H9 (cell line): ENCODE results near the gene IGSF9. TPM values are rescaled to one million over a fixed set of nuclear protein-coding genes. Genes with fewer than 3 reads are reported as not detected.

Source experiments
- DNase-seq: peaks from one replicate; pipeline ENCODE4 v3.0.0-alpha.2; 2017
- H2AFZ ChIP-seq: one replicate; pipeline ENCODE4 v1.6.1; 2013; ENCODE audit warnings: mild to moderate bottlenecking, low read length, control low read depth, moderate library complexity
- H2AK5ac ChIP-seq: 2 replicates; pipeline ENCODE4 v1.6.1; 2013; ENCODE audit warnings: low read length, control low read depth, mixed read lengths; ENCODE audit not compliant: insufficient read length
- H2BK120ac ChIP-seq: one replicate; pipeline ENCODE4 v1.6.1; 2013; ENCODE audit warnings: low read depth, mild to moderate bottlenecking, low read length, control low read depth, inconsistent platforms; ENCODE audit not compliant: poor library complexity, severe bottlenecking
- H2BK12ac ChIP-seq: 2 replicates; pipeline ENCODE4 v1.6.1; 2013; ENCODE audit warnings: low read length, control low read depth, mixed read lengths, low read depth; ENCODE audit not compliant: insufficient read length
- H2BK15ac ChIP-seq: 2 replicates; pipeline ENCODE4 v1.6.1; 2013; ENCODE audit warnings: low read depth, low read length, control low read depth
- H2BK20ac ChIP-seq: one replicate; pipeline ENCODE4 v1.6.1; 2013; ENCODE audit warnings: low read depth, mild to moderate bottlenecking, low read length, control low read depth, inconsistent platforms; ENCODE audit not compliant: poor library complexity, severe bottlenecking
- H2BK5ac ChIP-seq: 2 replicates; pipeline ENCODE4 v1.6.1; 2013; ENCODE audit warnings: low read length, control low read depth, mixed read lengths; ENCODE audit not compliant: insufficient read length
- H3K14ac ChIP-seq: 2 replicates; pipeline ENCODE4 v1.6.1; 2013; ENCODE audit warnings: low read length, control low read depth; ENCODE audit not compliant: insufficient read depth
- H3K18ac ChIP-seq: 2 replicates; pipeline ENCODE4 v1.6.1; 2013; ENCODE audit warnings: low read depth, mild to moderate bottlenecking, mixed read lengths, low read length, control low read depth; ENCODE audit not compliant: insufficient read length
- H3K23ac ChIP-seq: 2 replicates; pipeline ENCODE4 v1.6.1; 2013; ENCODE audit warnings: low read length, control low read depth, mixed read lengths, low read depth; ENCODE audit not compliant: insufficient read length
- H3K23me2 ChIP-seq: 2 replicates; pipeline ENCODE4 v1.6.1; 2013; ENCODE audit warnings: low read depth, mild to moderate bottlenecking, mixed read lengths, low read length, control low read depth; ENCODE audit not compliant: insufficient read length, poor library complexity, severe bottlenecking
- H3K27ac ChIP-seq: 2 replicates; pipeline ENCODE4 v1.5.1; 2013; ENCODE audit warnings: low read length, control low read depth, mixed read lengths, low read depth; ENCODE audit not compliant: insufficient read length
- H3K27me3 ChIP-seq: 2 replicates; pipeline ENCODE4 v1.6.1; 2013; ENCODE audit warnings: low read length, control low read depth, inconsistent platforms; ENCODE audit not compliant: insufficient read depth
- H3K4ac ChIP-seq: 2 replicates; pipeline ENCODE4 v1.6.1; 2013; ENCODE audit warnings: low read depth, mild to moderate bottlenecking, control low read depth, inconsistent platforms, low read length, moderate library complexity
- H3K4me1 ChIP-seq: 2 replicates; pipeline ENCODE4 v1.6.1; 2013; ENCODE audit warnings: low read length, control low read depth, inconsistent platforms; ENCODE audit not compliant: insufficient read depth
- H3K4me2 ChIP-seq: 2 replicates; pipeline ENCODE4 v1.6.1; 2013; ENCODE audit warnings: low read length, control low read depth, mixed read lengths; ENCODE audit not compliant: insufficient read length, insufficient read depth
- H3K56ac ChIP-seq: 2 replicates; pipeline ENCODE4 v1.6.1; 2013; ENCODE audit warnings: low read depth, mild to moderate bottlenecking, mixed read lengths, low read length, control low read depth; ENCODE audit not compliant: insufficient read length
- H3K79me1 ChIP-seq: 2 replicates; pipeline ENCODE4 v1.6.1; 2013; ENCODE audit warnings: low read depth, mild to moderate bottlenecking, moderate library complexity, low read length, control low read depth, inconsistent platforms; ENCODE audit not compliant: insufficient read depth, poor library complexity, severe bottlenecking
- H3K79me2 ChIP-seq: 2 replicates; pipeline ENCODE4 v1.6.1; 2013; ENCODE audit warnings: low read length, control low read depth, inconsistent platforms; ENCODE audit not compliant: insufficient read depth
- H3K9ac ChIP-seq: 2 replicates; pipeline ENCODE4 v1.6.1; 2013; ENCODE audit warnings: low read length, control low read depth, mixed read lengths; ENCODE audit not compliant: insufficient read length; ENCODE audit errors: extremely low read depth
- H3K9me3 ChIP-seq: one replicate; pipeline ENCODE4 v1.6.1; 2013; ENCODE audit warnings: low read depth, low read length, inconsistent platforms; ENCODE audit not compliant: control insufficient read depth
- H3T11ph ChIP-seq: one replicate; pipeline ENCODE4 v1.6.1; 2013; ENCODE audit warnings: mild to moderate bottlenecking, low read length, control low read depth, inconsistent platforms
- H4K20me1 ChIP-seq: one replicate; pipeline ENCODE4 v1.6.1; 2013; ENCODE audit not compliant: control insufficient read depth, insufficient read length, insufficient read depth
- H4K5ac ChIP-seq: 2 replicates; pipeline ENCODE4 v1.6.1; 2013; ENCODE audit warnings: low read depth, mild to moderate bottlenecking, mixed read lengths, low read length, control low read depth; ENCODE audit not compliant: insufficient read length
- H4K8ac ChIP-seq: replicated peaks from 2 replicates; pipeline ENCODE4 v1.6.1; 2013; ENCODE audit warnings: low read length, control low read depth, mixed read lengths, low read depth; ENCODE audit not compliant: insufficient read length
- H4K91ac ChIP-seq: 2 replicates; pipeline ENCODE4 v1.6.1; 2013; ENCODE audit warnings: low read depth, mild to moderate bottlenecking, moderate library complexity, mixed read lengths, low read length, control low read depth; ENCODE audit not compliant: insufficient read length
- H3K27ac Mint-ChIP-seq, 3 experiments: 2 replicates in 2 of 3; 3 replicates in 1 of 3; pipeline ENCODE4 v1.8.0; 2020 to 2021; ENCODE audit warnings: mixed read lengths in 3 of 3, mild to moderate bottlenecking in 1 of 3, moderate library complexity in 1 of 3
- H3K27me3 Mint-ChIP-seq: 2 replicates; pipeline ENCODE4 v1.8.0; 2021; ENCODE audit warnings: low read depth, mild to moderate bottlenecking, moderate library complexity, mixed read lengths
- H3K36me3 Mint-ChIP-seq, 3 experiments: 2 replicates in 2 of 3; 3 replicates in 1 of 3; pipeline ENCODE4 v1.8.0; 2020 to 2021; ENCODE audit warnings: low read depth in 3 of 3, mixed read lengths in 3 of 3; ENCODE audit not compliant: insufficient read depth in 1 of 3
- H3K4me1 Mint-ChIP-seq, 2 experiments: 2 replicates each; pipeline ENCODE4 v1.8.0; 2020; ENCODE audit warnings: mixed read lengths in 2 of 2
- H3K4me3 Mint-ChIP-seq, 2 experiments: 2 replicates in 1 of 2; 3 replicates in 1 of 2; pipeline ENCODE4 v1.8.0; 2020 to 2021; ENCODE audit warnings: mild to moderate bottlenecking in 2 of 2, mixed read lengths in 2 of 2, moderate library complexity in 1 of 2
- H3K9me3 Mint-ChIP-seq, 2 experiments: 2 replicates in 1 of 2; 3 replicates in 1 of 2; pipeline ENCODE4 v1.8.0; 2020; ENCODE audit warnings: mild to moderate bottlenecking in 2 of 2, mixed read lengths in 2 of 2, moderate library complexity in 1 of 2
- CTCF ChIP-seq: fragments of 200-600 bp; sonication (generic); conservative IDR thresholded peaks from 3 replicates; pipeline ENCODE4 v1.8.0; 2021; ENCODE audit warnings: antibody characterized with exemption, mild to moderate bottlenecking
- WGBS: extraction: QIAGEN DNeasy Blood & Tissue Kit; methylation state at CpG from one replicate; pipeline ENCODE4 v1.1.7; 2013; ENCODE audit warnings: missing lambda C conversion rate, low lambda C conversion rate, mixed read lengths; ENCODE audit not compliant: insufficient read length; ENCODE audit errors: extremely low coverage; 5-methylcytosine and 5-hydroxymethylcytosine counted together
- total RNA-seq: library from RNA; stranded (reverse); gene quantifications from 2 replicates; pipeline ENCODE4 v1.2.1, GENCODE V29; 2021

IGSF9 gene
- total RNA-seq, 1 experiment from 2014 or later: 11.3 TPM

GRCh38 chr1:159986531-159986930 lies 41.1 kb upstream of the IGSF9 start:
- Histone ChIP-seq H2BK20ac (no peak overlapping the region), H2BK15ac (no peak overlapping the region), H3K9ac (no peak overlapping the region), H3K79me2 (no peaks in the 10 kb centered on the region), H3K4me2 (no peak overlapping the region), H3K27me3 (no peaks in the 10 kb centered on the region), H2AFZ (no peak overlapping the region), H3K4ac (no peak overlapping the region), H4K20me1 (no peaks in the 10 kb centered on the region), H3K9me3 (no peaks in the 10 kb centered on the region), H3K79me1 (no peaks in the 10 kb centered on the region), H3K4me1 (peaks cover 2% of the 10 kb centered on the region; the same call in 1 of the 2 replicates), H4K91ac (no peak overlapping the region), H2BK12ac (no peak overlapping the region), H4K8ac (no peak overlapping the region), H2BK5ac (no peak overlapping the region), H3K23me2 (no peaks in the 10 kb centered on the region), H4K5ac (no peak overlapping the region), H3K14ac (no peak overlapping the region), H3K18ac (no peak overlapping the region), H3K56ac (no peak overlapping the region), H3K23ac (no peak overlapping the region), H2BK120ac (no peak overlapping the region), H3T11ph (no peak overlapping the region), H3K27ac (no peak overlapping the region), H2AK5ac (no peak overlapping the region)
- Mint-ChIP-seq H3K27ac (no peak overlapping the region), H3K9me3 (no peaks in the 10 kb centered on the region), H3K27me3 (peaks cover 1% of the 10 kb centered on the region; the same call in 1 of the 2 replicates), H3K36me3 (no peaks in the 10 kb centered on the region), H3K4me1 (peaks cover 7 to 10% of the 10 kb centered on the region in 2 experiments), H3K4me3 (no peak overlapping the region)
- WGBS: no CpG with 5 or more reads among the region's 1 CpG
- TF ChIP-seq CTCF: no peak
- DNase-seq: no peak
